PC-3 (cell line): Measurements from ENCODE around the gene RRBP1. TPM values are rescaled to one million over a fixed set of nuclear protein-coding genes. Genes with fewer than 3 reads are reported as not detected.

Experiments
- ATAC-seq: fragments of 200-7000 bp; cut with Tn5 transposase; 2 replicates; pipeline ENCODE4 v1.9.1; 2020; ENCODE audit warnings: mild to moderate bottlenecking, moderate library complexity
- BruUV-seq: library from RNA; stranded (reverse); fragments of 400-500 nt; replicated peaks from 2 replicates; lab custom pipeline; 2021; lab: Mats Ljungman, UMichigan
- CTCF ChIA-PET: fragments of 300-600 bp; sonication (Branson Sonifier 250); formaldehyde crosslinking; loops from one replicate; lab custom pipeline; 2022; ENCODE audit warnings: antibody characterized with exemption; lab: Charles Lee
- POLR2A ChIA-PET: fragments of 300-600 bp; sonication (Branson Sonifier 250); formaldehyde crosslinking; loops from one replicate; lab custom pipeline; 2022; ENCODE audit warnings: antibody characterized with exemption; ENCODE audit not compliant: unreplicated experiment; lab: Charles Lee
- DNase-seq: peaks from one replicate; pipeline ENCODE4 v3.0.0-alpha.2; 2015
- H2AFZ ChIP-seq: fragments of 300-600 bp; sonication (generic); 2 replicates; pipeline ENCODE4 v1.6.0; 2016; ENCODE audit warnings: antibody characterized with exemption, low read length
- H3F3A ChIP-seq: fragments of 300-600 bp; sonication (generic); one replicate; pipeline ENCODE4 v1.6.0; 2017; ENCODE audit warnings: antibody characterized with exemption, low read length, control low read depth, mild to moderate bottlenecking; ENCODE audit not compliant: unreplicated experiment
- H3K27ac ChIP-seq: fragments of 300-600 bp; sonication (generic); 2 replicates; pipeline ENCODE4 v1.5.1; 2016; ENCODE audit warnings: mild to moderate bottlenecking, low read length
- H3K27me3 ChIP-seq: fragments of 300-600 bp; sonication (generic); 2 replicates; pipeline ENCODE4 v1.6.1; 2016; ENCODE audit warnings: low read length, mixed read lengths
- H3K36me3 ChIP-seq: fragments of 300-600 bp; sonication (generic); 2 replicates; pipeline ENCODE4 v1.6.1; 2016; ENCODE audit warnings: low read depth, mixed run types, low read length, mixed read lengths
- H3K4me1 ChIP-seq: fragments of 300-600 bp; sonication (generic); 2 replicates; pipeline ENCODE4 v1.5.1; 2016; ENCODE audit warnings: low read length; ENCODE audit not compliant: insufficient read depth
- H3K4me2 ChIP-seq: fragments of 300-600 bp; sonication (generic); 2 replicates; pipeline ENCODE4 v1.6.0; 2016; ENCODE audit warnings: low read length
- H3K4me3 ChIP-seq: fragments of 300-600 bp; sonication (generic); 2 replicates; pipeline ENCODE4 v1.5.1; 2016; ENCODE audit warnings: mild to moderate bottlenecking, low read length, mixed read lengths
- H3K79me2 ChIP-seq: fragments of 300-600 bp; sonication (generic); 2 replicates; pipeline ENCODE4 v1.6.1; 2017; ENCODE audit warnings: low read length, mixed read lengths
- H3K9ac ChIP-seq: fragments of 300-600 bp; sonication (generic); 2 replicates; pipeline ENCODE4 v1.6.0; 2016; ENCODE audit warnings: mild to moderate bottlenecking, low read length
- H3K9me2 ChIP-seq: fragments of 300-600 bp; sonication (generic); replicated peaks from 2 replicates; pipeline ENCODE4 v1.6.1; 2016; ENCODE audit warnings: mixed run types, low read length, mixed read lengths
- H3K9me3 ChIP-seq: fragments of 300-600 bp; sonication (generic); 2 replicates; pipeline ENCODE4 v1.6.1; 2016; ENCODE audit warnings: low read length, mixed read lengths
- H4K20me1 ChIP-seq: fragments of 300-600 bp; sonication (generic); 2 replicates; pipeline ENCODE4 v1.6.1; 2016; ENCODE audit warnings: low read length, mixed read lengths
- EZH2 ChIP-seq: fragments of 300-600 bp; sonication (generic); IDR thresholded peaks from one replicate; pipeline ENCODE4 v1.6.1; 2017; ENCODE audit warnings: antibody characterized with exemption, mild to moderate bottlenecking, low read length; ENCODE audit not compliant: unreplicated experiment
- EZH2phosphoT487 ChIP-seq: fragments of 300-600 bp; sonication (generic); IDR thresholded peaks from 2 replicates; pipeline ENCODE4 v1.6.1; 2018; ENCODE audit warnings: mild to moderate bottlenecking, antibody characterized with exemption, low read length, borderline replicate concordance
- intact Hi-C: fragments of 100-400 bp; cut with micrococcal nuclease; formaldehyde crosslinking; loops from 2 replicates; pipeline ENCODE4 v1.9.0; 2023
- total RNA-seq: library from RNA; depleted of rRNA; stranded (reverse); fragments of >200 nt; gene quantifications from 2 replicates; pipeline ENCODE4 v1.2.3, GENCODE V29; 2014
- TF ChIP-seq, protein P1 (sequence below): fragments of 300-600 bp; sonication (generic); conservative IDR thresholded peaks from 2 replicates; pipeline ENCODE4 v1.5.1; 2017; ENCODE audit warnings: antibody characterized with exemption, low read depth, mild to moderate bottlenecking, low read length

Gene RRBP1
- total RNA-seq, 1 experiment from 2014 or later: 176 TPM

DNA sequence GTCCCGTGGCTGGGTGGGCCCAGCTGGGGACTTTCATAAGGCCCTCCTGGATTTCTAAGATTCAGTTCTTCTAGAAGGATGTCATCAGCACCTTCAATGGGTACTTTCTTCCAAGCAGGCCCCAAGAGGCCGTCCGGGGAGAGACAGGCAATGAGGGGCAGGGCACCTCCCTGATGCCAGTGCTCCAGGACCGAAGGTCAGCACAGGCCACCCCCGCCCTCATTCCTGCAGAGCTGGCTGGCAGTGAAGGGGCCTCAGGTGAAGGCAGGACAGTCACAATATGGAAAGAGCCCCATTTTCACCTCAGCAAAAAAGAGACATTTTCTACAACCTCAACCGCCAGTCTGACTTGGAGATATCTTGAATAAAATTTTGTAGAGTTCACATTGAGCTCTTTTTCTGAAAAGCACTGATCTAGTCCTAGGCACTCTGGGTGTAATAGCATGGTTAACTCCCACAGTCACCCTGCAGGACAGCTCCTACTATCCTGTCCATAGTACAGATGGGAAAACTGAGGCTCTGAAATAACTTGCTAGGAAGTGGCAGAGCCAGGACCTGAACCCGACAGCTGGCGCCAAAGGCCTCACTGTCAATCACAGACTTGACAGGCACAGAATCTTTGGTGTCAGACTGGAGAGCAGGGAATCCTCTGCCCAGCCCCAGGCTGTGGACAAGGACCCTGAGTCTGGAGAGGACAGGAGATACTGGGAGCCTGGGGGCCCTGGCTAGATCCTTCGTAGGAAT lies 50.3 kb downstream of the RRBP1 start:
- Histone ChIP-seq H3K9me3 (no peaks in the 10 kb centered on the region), H2AFZ (no peak overlapping the region), H3K27ac (no peak overlapping the region), H3K4me2 (no peak overlapping the region), H3K9ac (no peak overlapping the region), H3F3A (no peaks in the 10 kb centered on the region), H3K36me3 (peaks cover 68% of the 10 kb centered on the region; the same call in 1 of the 2 replicates), H3K27me3 (no peaks in the 10 kb centered on the region), H3K4me3 (no peak overlapping the region), H3K4me1 (no peaks in the 10 kb centered on the region), H3K9me2 (no peaks in the 10 kb centered on the region), H3K79me2 (no peaks in the 10 kb centered on the region), H4K20me1 (0 out of 2 replicates have a peak, but pooled peaks cover 3% of the 10 kb centered on the region)
- intact Hi-C loops: no loop called here
- TF ChIP-seq, protein P1, sequence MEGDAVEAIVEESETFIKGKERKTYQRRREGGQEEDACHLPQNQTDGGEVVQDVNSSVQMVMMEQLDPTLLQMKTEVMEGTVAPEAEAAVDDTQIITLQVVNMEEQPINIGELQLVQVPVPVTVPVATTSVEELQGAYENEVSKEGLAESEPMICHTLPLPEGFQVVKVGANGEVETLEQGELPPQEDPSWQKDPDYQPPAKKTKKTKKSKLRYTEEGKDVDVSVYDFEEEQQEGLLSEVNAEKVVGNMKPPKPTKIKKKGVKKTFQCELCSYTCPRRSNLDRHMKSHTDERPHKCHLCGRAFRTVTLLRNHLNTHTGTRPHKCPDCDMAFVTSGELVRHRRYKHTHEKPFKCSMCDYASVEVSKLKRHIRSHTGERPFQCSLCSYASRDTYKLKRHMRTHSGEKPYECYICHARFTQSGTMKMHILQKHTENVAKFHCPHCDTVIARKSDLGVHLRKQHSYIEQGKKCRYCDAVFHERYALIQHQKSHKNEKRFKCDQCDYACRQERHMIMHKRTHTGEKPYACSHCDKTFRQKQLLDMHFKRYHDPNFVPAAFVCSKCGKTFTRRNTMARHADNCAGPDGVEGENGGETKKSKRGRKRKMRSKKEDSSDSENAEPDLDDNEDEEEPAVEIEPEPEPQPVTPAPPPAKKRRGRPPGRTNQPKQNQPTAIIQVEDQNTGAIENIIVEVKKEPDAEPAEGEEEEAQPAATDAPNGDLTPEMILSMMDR: no peak
- TF ChIP-seq EZH2 (no peak), EZH2phosphoT487 (no peak)
- ChIA-PET CTCF (no interaction called here), POLR2A (no interaction called here)
- ATAC-seq (no peak), DNase-seq (no peak)
- no TSS peak for BruUV-seq

DNA sequence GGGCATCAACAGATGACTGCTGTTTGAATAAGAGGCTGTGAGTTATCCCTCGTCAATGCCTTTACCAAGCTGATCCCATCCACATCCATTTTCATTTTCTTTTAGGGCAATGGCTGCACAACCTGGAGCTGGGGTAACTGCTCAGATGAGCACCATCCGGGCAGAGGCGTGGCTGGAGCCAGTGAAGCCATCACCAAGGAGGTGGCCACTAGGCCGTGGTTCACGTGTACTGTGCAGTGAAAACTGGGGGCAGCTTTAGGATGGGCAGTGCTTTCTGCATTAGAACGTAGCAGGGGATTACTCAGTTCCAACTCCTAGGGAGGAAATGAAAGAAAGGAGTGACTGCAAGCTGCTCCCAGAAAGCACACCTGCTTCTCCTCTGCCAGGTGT lies 51.2 kb downstream of the RRBP1 start:
- Histone ChIP-seq H3K9me3 (no peaks in the 10 kb centered on the region), H2AFZ (no peak overlapping the region), H3K9ac (no peak overlapping the region), H3K9me2 (no peaks in the 10 kb centered on the region), H3K4me3 (no peak overlapping the region), H3F3A (no peaks in the 10 kb centered on the region), H3K27ac (no peak overlapping the region), H3K36me3 (peaks cover 60% of the 10 kb centered on the region; the same call in 1 of the 2 replicates), H3K4me2 (no peak overlapping the region), H3K27me3 (no peaks in the 10 kb centered on the region), H4K20me1 (no peaks in the 10 kb centered on the region), H3K4me1 (no peaks in the 10 kb centered on the region), H3K79me2 (no peaks in the 10 kb centered on the region)
- DNase-seq (no peak), ATAC-seq (no peak)
- ChIA-PET POLR2A (no interaction called here), CTCF (no interaction called here)
- no TSS peak for BruUV-seq
- intact Hi-C loops: no loop called here
- TF ChIP-seq, protein P1: no peak
- TF ChIP-seq EZH2: no peak
- no peak for TF ChIP-seq EZH2phosphoT487

DNA sequence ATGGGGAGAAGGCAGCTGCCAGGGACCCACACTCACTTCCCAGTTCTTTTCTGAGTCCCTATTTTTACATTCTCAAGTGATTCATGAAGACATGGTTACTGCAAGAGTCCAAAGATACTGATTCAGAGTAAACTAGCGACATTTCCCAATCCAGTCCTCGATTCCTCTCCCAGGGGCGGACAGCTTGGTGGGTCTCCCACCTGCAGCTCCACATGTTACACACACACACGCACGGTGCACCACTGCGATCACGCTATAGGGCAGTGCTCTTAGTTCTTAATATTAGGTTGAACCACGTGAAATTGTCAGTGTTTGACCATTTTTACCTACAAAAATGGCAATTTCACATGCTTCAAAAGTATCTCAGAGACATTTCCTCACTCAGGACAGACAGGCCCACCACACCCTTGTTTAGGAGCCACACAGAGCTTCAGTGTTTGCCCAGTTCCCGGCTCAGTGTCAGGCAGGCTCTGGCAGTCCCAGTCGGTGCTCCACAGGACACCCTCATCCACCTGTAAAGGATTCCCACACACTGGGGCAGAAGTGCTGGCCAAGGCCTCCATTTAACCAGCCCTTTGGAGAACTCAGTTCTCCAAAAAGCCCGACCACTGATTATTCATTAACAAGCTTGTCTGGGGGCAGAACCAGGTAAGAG lies 51.8 kb downstream of the RRBP1 start:
- ChIA-PET POLR2A (no interaction called here), CTCF (no interaction called here)
- ATAC-seq: no peak
- peaks cover 58% of the 10 kb centered on the region; the same call in 1 of the 2 replicates for H3K36me3 ChIP-seq
- H3K27me3 ChIP-seq: no peaks in the 10 kb centered on the region
- H3F3A ChIP-seq: no peaks in the 10 kb centered on the region
- H3K4me2 ChIP-seq: no peak overlapping the region
- no peak overlapping the region for H3K27ac ChIP-seq
- no peak overlapping the region for H3K9ac ChIP-seq
- TF ChIP-seq EZH2phosphoT487 (no peak), EZH2 (no peak)
- H4K20me1 ChIP-seq: no peaks in the 10 kb centered on the region
- no TSS peak for BruUV-seq
- H3K9me2 ChIP-seq: no peaks in the 10 kb centered on the region
- no peaks in the 10 kb centered on the region for H3K4me1 ChIP-seq
- no peak for DNase-seq
- H2AFZ ChIP-seq: no peak overlapping the region
- intact Hi-C loops: no loop called here
- no peaks in the 10 kb centered on the region for H3K9me3 ChIP-seq
- no peak overlapping the region for H3K4me3 ChIP-seq
- no peaks in the 10 kb centered on the region for H3K79me2 ChIP-seq
